BE2C (cell line): ENCODE results near the gene SRSF4.

Experiments
- DNase-seq: peaks from one replicate; pipeline ENCODE4 v3.0.0-alpha.2; 2020
- H3K27me3 ChIP-seq: fragments of 250-450 bp; sonication (Bioruptor Pico); 2 replicates; pipeline ENCODE4 v1.5.1; 2020; ENCODE audit warnings: mild to moderate bottlenecking
- H3K36me3 ChIP-seq: fragments of 250-450 bp; sonication (Bioruptor Pico); 2 replicates; pipeline ENCODE4 v1.5.1; 2020; ENCODE audit warnings: mild to moderate bottlenecking
- H3K4me1 ChIP-seq: fragments of 250-450 bp; sonication (Bioruptor Pico); 2 replicates; pipeline ENCODE4 v1.5.1; 2020
- H3K4me3 ChIP-seq: 2 replicates; pipeline ENCODE4 v1.5.1; 2011; ENCODE audit warnings: low read depth, low read length
- H3K9me3 ChIP-seq: fragments of 250-450 bp; sonication (Bioruptor Pico); 2 replicates; pipeline ENCODE4 v1.5.1; 2020
- TF ChIP-seq, protein P1 (sequence below): IDR thresholded peaks from 2 replicates; pipeline ENCODE4 v1.5.1; 2012; ENCODE audit warnings: mild to moderate bottlenecking, low read depth, low read length

SRSF4 gene

DNA sequence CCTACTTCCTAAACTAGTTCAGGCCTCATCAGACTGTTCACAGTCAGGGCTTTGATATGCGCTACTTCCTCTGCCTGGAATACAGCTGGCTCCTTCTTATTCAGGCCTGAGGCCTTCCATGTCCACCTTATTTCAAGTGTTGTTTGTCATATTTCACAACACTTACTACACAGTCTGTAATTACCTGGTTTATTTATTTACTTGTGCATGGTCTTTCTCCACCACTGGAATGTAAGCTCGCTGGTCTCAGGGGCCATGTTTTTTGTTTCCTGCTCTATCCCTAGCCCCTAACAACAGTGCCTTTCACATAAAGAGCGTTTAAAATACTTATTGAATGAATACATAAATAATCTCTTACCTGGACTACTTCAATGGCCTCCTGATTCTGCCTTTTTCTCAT is 4.6 kb upstream of the SRSF4 start:
- TF ChIP-seq, protein P1, sequence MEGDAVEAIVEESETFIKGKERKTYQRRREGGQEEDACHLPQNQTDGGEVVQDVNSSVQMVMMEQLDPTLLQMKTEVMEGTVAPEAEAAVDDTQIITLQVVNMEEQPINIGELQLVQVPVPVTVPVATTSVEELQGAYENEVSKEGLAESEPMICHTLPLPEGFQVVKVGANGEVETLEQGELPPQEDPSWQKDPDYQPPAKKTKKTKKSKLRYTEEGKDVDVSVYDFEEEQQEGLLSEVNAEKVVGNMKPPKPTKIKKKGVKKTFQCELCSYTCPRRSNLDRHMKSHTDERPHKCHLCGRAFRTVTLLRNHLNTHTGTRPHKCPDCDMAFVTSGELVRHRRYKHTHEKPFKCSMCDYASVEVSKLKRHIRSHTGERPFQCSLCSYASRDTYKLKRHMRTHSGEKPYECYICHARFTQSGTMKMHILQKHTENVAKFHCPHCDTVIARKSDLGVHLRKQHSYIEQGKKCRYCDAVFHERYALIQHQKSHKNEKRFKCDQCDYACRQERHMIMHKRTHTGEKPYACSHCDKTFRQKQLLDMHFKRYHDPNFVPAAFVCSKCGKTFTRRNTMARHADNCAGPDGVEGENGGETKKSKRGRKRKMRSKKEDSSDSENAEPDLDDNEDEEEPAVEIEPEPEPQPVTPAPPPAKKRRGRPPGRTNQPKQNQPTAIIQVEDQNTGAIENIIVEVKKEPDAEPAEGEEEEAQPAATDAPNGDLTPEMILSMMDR: no peak
- Histone ChIP-seq H3K27me3 (no peaks in the 10 kb centered on the region), H3K9me3 (no peaks in the 10 kb centered on the region), H3K4me3 (no peak overlapping the region), H3K4me1 (no peaks in the 10 kb centered on the region), H3K36me3 (no peaks in the 10 kb centered on the region)
- no peak for DNase-seq

DNA sequence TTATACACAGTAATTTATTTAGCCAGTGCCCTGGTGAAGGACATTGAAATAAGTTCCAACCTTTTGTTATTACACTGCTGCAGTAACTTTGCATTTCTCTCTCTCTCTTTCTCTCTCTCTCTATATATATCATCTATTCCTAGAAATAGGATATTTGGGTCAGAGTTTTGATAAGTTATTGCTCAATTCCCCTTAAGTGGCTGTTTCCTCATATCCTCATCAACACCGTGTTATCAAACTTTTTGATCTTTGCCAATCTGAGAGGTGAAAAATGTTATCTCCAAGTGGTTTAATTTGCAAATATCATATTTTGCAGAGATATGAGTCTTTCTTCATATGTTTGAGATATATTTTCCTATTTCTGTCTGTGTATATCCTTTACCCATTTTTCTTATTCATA is 1.6 kb upstream of the SRSF4 start:
- no peak for DNase-seq
- Histone ChIP-seq H3K4me3 (no peak overlapping the region), H3K4me1 (no peaks in the 10 kb centered on the region), H3K27me3 (no peaks in the 10 kb centered on the region), H3K36me3 (peaks cover 5% of the 10 kb centered on the region; the same call in 1 of the 2 replicates), H3K9me3 (no peaks in the 10 kb centered on the region)
- TF ChIP-seq, protein P1: no peak

DNA sequence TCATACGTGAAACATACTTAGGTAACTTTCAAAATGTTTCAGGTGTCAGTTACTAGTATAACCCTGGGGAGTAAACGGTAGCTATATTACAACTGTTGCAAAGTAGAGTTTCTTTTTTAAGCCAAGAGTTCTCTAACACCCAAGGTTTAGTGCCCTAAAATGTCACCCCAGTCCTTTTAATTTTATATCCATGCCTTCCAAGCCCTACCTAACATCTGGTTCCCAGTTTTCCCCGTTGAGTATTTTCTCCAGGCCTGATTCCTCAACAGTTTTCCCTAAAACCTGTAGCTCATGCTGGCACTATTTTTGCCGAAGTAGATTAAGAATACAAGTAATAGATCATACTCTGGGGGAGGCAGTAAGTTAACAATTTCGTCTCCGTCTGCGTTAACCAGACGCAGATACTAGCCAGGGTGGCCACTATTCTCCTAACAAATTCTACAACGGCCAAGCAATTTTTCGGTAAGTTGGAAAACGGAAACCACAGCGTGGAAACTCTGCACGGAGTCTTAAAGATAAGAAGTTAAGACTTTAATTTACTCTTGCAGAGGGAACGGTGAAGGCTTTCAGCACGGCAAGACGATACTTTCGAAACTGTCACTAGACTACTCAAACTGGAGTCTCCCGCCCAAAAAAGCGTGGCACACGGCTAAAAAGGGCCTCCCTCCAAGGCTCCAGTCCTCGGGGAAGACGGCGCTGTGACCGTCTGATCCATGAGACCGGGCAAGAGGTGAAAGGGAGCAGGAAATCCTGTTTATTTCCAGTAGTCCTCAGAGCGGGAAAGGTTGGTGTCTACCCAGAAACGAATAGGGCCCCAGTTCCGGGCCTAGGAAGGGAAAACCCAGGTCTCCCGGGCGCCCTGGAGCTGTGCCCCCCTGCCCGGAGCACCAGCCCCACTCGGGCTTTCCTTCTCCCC is 945 bp downstream of the SRSF4 start:
- TF ChIP-seq, protein P1: no peak
- Histone ChIP-seq H3K4me1 (no peaks in the 10 kb centered on the region), H3K4me3 (peak overlapping the region; percentile 66), H3K27me3 (no peaks in the 10 kb centered on the region), H3K9me3 (no peaks in the 10 kb centered on the region), H3K36me3 (peaks cover 5% of the 10 kb centered on the region)
- DNase-seq: no peak

DNA sequence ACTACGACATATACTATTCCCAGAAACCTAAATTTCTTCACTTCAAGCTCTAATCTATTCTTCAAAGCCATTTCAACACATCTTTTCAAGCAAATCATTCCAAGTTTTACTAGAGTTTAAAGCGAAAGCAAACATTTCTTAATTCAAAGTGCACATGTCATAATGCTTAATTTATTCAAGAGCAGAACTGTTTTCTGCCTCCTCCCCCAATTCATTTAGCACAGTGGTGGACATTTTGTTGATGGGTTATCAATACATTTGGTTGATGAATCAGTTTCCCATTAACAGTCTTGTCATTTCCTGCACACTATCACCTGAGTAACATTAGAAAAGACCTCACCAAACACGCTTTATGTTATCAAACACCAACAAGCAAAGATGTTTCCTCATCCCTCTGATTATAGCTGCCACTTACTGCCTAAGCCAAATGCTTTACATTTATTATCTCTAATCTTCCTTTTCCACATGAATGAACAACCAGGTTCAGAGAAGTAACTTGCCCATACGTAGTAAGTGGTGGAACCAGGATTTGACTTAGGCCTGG is 2.0 kb downstream of the SRSF4 start:
- H3K4me3 ChIP-seq: peak overlapping the region; percentile 66
- peaks cover 5% of the 10 kb centered on the region for H3K36me3 ChIP-seq
- H3K9me3 ChIP-seq: no peaks in the 10 kb centered on the region
- no peaks in the 10 kb centered on the region for H3K4me1 ChIP-seq
- TF ChIP-seq, protein P1: no peak
- DNase-seq: no peak
- no peaks in the 10 kb centered on the region for H3K27me3 ChIP-seq

DNA sequence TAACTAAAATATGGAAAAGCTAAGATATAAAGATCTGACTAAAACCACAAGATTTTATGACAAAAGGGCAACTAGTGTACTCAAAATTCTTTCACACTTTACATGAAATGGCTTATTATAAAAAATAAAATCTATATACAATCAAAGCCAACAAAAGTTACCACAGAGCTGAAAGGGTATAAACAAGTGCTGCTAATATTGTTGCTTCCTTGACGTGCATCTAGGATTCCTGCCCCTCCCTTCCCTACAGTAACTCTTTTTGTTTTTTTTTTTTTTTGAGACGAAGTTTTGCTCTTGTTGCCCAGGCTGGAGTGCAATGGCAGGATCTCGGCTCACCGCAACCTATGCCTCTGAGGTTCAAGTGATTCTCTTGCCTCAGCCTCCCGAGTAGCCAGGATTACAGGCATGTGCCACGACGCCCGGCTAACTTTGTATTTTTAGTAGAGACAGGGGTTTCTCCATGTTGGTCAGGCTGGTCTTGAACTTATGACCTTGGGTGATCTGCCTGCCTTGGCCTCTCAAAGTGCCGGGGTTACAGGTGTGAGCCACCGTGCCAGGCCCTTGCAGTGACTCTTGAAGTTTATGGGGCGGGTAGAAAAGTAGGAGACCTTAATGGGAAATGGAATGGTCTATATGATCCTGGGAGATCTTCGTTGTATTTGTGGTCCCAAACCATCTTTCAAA is 4.5 kb downstream of the SRSF4 start:
- H3K9me3 ChIP-seq: no peaks in the 10 kb centered on the region
- no peaks in the 10 kb centered on the region for H3K27me3 ChIP-seq
- H3K4me1 ChIP-seq: no peaks in the 10 kb centered on the region
- no peak for DNase-seq
- no peak overlapping the region for H3K4me3 ChIP-seq
- H3K36me3 ChIP-seq: peaks cover 5% of the 10 kb centered on the region
- TF ChIP-seq, protein P1: no peak
